Uterus (tissue), 4 donors: Measurements from ENCODE around the gene LCP2. TPM values are rescaled to one million over a fixed set of nuclear protein-coding genes. Genes with fewer than 3 reads are reported as not detected.

Experiments used
- DNase-seq, 2 donors: peaks; one replicate each; pipeline ENCODE4 v3.0.0-alpha.2; 2019 to 2020
- H3K27ac ChIP-seq, 2 donors: fragments of 200-600 bp; sonication (generic); 1 replicate in 1 of 2; 2 replicates in 1 of 2; pipeline ENCODE4 v1.5.1; 2016 to 2018
- H3K27me3 ChIP-seq, 2 donors: fragments of 200-600 bp; sonication (generic); one replicate each; pipeline ENCODE4 v1.5.1; 2018 to 2019; ENCODE audit warnings: control low read depth in 1 of 2
- H3K36me3 ChIP-seq, 2 donors: fragments of 200-600 bp; sonication (generic); one replicate each; pipeline ENCODE4 v1.5.1; 2019; ENCODE audit warnings: control low read depth in 1 of 2
- H3K4me1 ChIP-seq, 2 donors: fragments of 200-600 bp; sonication (generic); one replicate each; pipeline ENCODE4 v1.5.1; 2018 to 2019; ENCODE audit warnings: control low read depth in 1 of 2
- H3K4me3 ChIP-seq, 2 donors: fragments of 200-600 bp; sonication (generic); 1 replicate in 1 of 2; 2 replicates in 1 of 2; pipeline ENCODE4 v1.5.1; 2018 to 2019; ENCODE audit warnings: mild to moderate bottlenecking in 1 of 2
- H3K9me3 ChIP-seq, 2 donors: fragments of 200-600 bp; sonication (generic); one replicate each; pipeline ENCODE4 v1.5.1; 2019; ENCODE audit warnings: control low read depth in 1 of 2
- CTCF ChIP-seq, 4 experiments: fragments of 200-600 bp in 2 of 4; fragments of 450-650 bp in 2 of 4; sonication (generic) in 2 of 4; IDR thresholded peaks; one replicate each; pipeline ENCODE4 v1.5.1; 2016 to 2019; ENCODE audit warnings: antibody characterized with exemption in 4 of 4, mild to moderate bottlenecking in 2 of 4, moderate library complexity in 1 of 4
- POLR2A ChIP-seq, 2 donors: fragments of 450-650 bp; IDR thresholded peaks; one replicate each; pipeline ENCODE4 v1.6.1; 2016; ENCODE audit warnings: antibody characterized with exemption in 2 of 2, mild to moderate bottlenecking in 1 of 2, moderate library complexity in 1 of 2
- intact Hi-C: fragments of 100-400 bp; cut with DNase I; formaldehyde crosslinking; loops from one replicate; pipeline ENCODE4 v1.15.1; 2023; ENCODE audit warnings: low total_unique reads
- total RNA-seq, 4 donors: library from RNA; depleted of rRNA in 3 of 4; stranded (reverse); fragments of >200 nt in 3 of 4; gene quantifications; one replicate each; pipeline versions ENCODE4 v1.1.0 to v1.2.4, GENCODE V29; 2014 to 2023
- donor health status: DM: yes; HTN: yes; CAD: no.

Gene LCP2
- total RNA-seq, 4 donors from 2014 or later = 1.3 to 19.1 (median 11.2) TPM

- Histone ChIP-seq H3K36me3 (no peaks in the 10 kb centered on the region), H3K4me3 (no peak overlapping the region), H3K27me3 (no peaks in the 10 kb centered on the region), H3K4me1 (no peaks in the 10 kb centered on the region), H3K9me3 (no peaks in the 10 kb centered on the region), H3K27ac (no peak overlapping the region)
- TF ChIP-seq CTCF (IDR thresholded peaks at IDR 0.05) (no peak), POLR2A (IDR thresholded peaks at IDR 0.05) (no peak)
- intact Hi-C loops = no loop called here
- DNase-seq = no peak
Measured at GRCh38 chr5:170317499-170317898, 19.9 kb upstream of the LCP2 start.

- intact Hi-C loops = no loop called here
- no peaks in the 10 kb centered on the region for H3K4me1 ChIP-seq
- H3K36me3 ChIP-seq = no peaks in the 10 kb centered on the region
- DNase-seq = no peak
- TF ChIP-seq CTCF (IDR thresholded peaks at IDR 0.05) (no peak), POLR2A (IDR thresholded peaks at IDR 0.05) (no peak)
- H3K4me3 ChIP-seq = no peak overlapping the region
- H3K27me3 ChIP-seq = no peaks in the 10 kb centered on the region
- no peaks in the 10 kb centered on the region for H3K9me3 ChIP-seq
- no peak overlapping the region for H3K27ac ChIP-seq
Measured at GRCh38 chr5:170316937-170317336, 19.4 kb upstream of the LCP2 start.

- TF ChIP-seq CTCF (IDR thresholded peaks at IDR 0.05) (no peak), POLR2A (IDR thresholded peaks at IDR 0.05) (no peak)
- Histone ChIP-seq H3K4me3 (no peak overlapping the region), H3K36me3 (no peaks in the 10 kb centered on the region), H3K9me3 (no peaks in the 10 kb centered on the region), H3K4me1 (no peaks in the 10 kb centered on the region), H3K27me3 (no peaks in the 10 kb centered on the region), H3K27ac (peak overlapping the region; percentile 70 to 84)
- intact Hi-C loops = no loop called here
- DNase-seq = peak; percentile 88 to 89
Measured at GRCh38 chr5:170315154-170315553, 17.6 kb upstream of the LCP2 start.

GRCh38 chr5:170314541-170315095, 17.0 kb upstream of the LCP2 start:
- Histone ChIP-seq H3K4me3 (no peak overlapping the region), H3K36me3 (no peaks in the 10 kb centered on the region), H3K27ac (peak overlapping the region; percentile 70 to 84), H3K27me3 (no peaks in the 10 kb centered on the region), H3K4me1 (no peaks in the 10 kb centered on the region), H3K9me3 (no peaks in the 10 kb centered on the region)
- no peak for DNase-seq
- TF ChIP-seq POLR2A (IDR thresholded peaks at IDR 0.05) (no peak), CTCF (IDR thresholded peaks at IDR 0.05) (no peak)
- intact Hi-C loops = no loop called here

- H3K27ac ChIP-seq = peak overlapping the region; percentile 70 to 84
- H3K4me1 ChIP-seq = no peaks in the 10 kb centered on the region
- TF ChIP-seq CTCF (IDR thresholded peaks at IDR 0.05) = no peak
- TF ChIP-seq POLR2A (IDR thresholded peaks at IDR 0.05) = no peak
- H3K36me3 ChIP-seq = no peaks in the 10 kb centered on the region
- no peak overlapping the region for H3K4me3 ChIP-seq
- H3K9me3 ChIP-seq = no peaks in the 10 kb centered on the region
- intact Hi-C loops = no loop called here
- no peaks in the 10 kb centered on the region for H3K27me3 ChIP-seq
- no peak for DNase-seq
Measured at GRCh38 chr5:170313816-170314215, 16.2 kb upstream of the LCP2 start.
